DOHH2 (cell line): ENCODE measurements around the gene CD36.

Source experiments
- CTCF ChIP-seq: fragments of 200-600 bp; sonication (generic); IDR thresholded peaks from one replicate; pipeline ENCODE4 v1.5.1; 2014; ENCODE audit warnings: antibody characterized with exemption, mild to moderate bottlenecking, low read depth, low read length; ENCODE audit not compliant: poor library complexity, severe bottlenecking
- EZH2phosphoT487 ChIP-seq: fragments of 200-600 bp; sonication (generic); IDR thresholded peaks from 2 replicates; pipeline ENCODE4 v1.6.1; 2017; ENCODE audit warnings: borderline replicate concordance, mild to moderate bottlenecking, antibody characterized with exemption, low read length, moderate library complexity, mixed read lengths

DNA sequence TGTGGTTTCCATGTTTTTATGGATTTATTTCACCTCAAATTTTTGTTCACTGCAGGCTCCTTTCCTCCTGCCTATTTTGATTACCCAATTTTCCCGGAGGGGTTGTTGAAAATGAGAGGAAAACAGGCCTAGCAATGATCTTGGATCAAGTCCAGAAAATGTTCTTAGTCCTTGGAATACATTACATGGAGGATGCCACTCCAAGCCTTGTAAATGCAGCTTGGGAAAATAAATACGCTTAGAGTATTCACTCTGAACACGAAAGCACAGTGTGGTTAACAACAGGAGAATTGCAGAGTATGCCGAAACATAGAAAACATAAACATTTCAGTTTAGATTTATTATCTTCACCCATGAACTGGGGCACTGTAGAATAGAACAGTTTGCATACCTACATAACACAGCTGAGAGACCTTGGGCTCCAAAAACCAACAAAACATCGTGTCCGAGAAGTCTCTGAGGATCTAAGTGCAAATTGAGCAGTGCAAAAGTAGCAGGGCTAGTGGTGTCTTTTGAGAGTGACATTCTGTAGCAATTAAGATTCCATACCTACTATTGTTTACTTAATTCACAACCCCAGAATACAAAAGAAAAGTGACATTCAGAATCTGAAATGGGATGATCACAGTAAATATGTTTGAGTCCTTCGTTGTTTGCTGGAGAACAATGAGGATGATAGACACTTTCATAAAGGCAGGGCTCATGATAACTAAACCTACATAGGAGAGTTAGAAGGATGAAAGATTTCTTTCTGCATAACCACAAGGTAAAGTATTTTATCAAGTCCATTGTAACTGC lies 7.6 kb upstream of the CD36 start:
- TF ChIP-seq CTCF (no peak), EZH2phosphoT487 (no peak)
